Measurements from ENCODE around the gene ZNF277.

Gene ZNF277

GRCh38 chr7:112370436-112370835, 163.9 kb downstream of the ZNF277 start:
- no peak for ATAC-seq (ENCODE audit: low read depth)
- no peaks in the 10 kb centered on the region for H3K27me3 ChIP-seq (ENCODE audit: insufficient read depth, poor library complexity, severe bottlenecking)
- no peaks in the 10 kb centered on the region for H3K36me3 ChIP-seq (ENCODE audit: low read depth)
- H3K9me3 ChIP-seq (ENCODE audit: severe bottlenecking), result no peaks in the 10 kb centered on the region
- no peak overlapping the region for H3K4me3 ChIP-seq (ENCODE audit: severe bottlenecking)
- no peak for TF ChIP-seq CTCF (IDR thresholded peaks at IDR 0.05; ENCODE audit: poor library complexity, severe bottlenecking)
- no peak for DNase-seq (ENCODE audit: low spot score)
- H3K27ac ChIP-seq (ENCODE audit: poor library complexity, severe bottlenecking), result no peak overlapping the region
- no peaks in the 10 kb centered on the region for H3K4me1 ChIP-seq (ENCODE audit: insufficient read depth, poor library complexity, severe bottlenecking)

DNA sequence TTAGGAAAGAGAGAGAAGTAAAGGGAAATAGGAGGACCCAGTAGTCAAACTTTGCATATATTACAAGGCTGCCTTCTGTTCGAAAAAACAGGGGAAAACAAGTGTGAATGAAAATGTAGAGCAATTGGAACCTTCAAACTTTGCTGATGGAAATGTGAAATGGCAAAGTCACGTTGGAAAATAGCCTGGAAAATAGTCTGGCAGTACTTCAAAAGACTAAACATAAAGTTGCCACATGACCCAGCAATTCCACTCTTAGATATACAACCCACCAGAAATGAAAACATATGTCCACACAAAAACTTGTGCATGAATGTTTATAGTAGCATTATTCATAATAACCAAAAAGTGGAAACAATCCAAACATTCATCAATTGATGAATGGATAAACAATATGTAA, 165.2 kb downstream of the ZNF277 start:
- Histone ChIP-seq H3K36me3 (ENCODE audit: low read depth) (no peaks in the 10 kb centered on the region), H3K4me1 (ENCODE audit: insufficient read depth, poor library complexity, severe bottlenecking) (no peaks in the 10 kb centered on the region), H3K9me3 (ENCODE audit: severe bottlenecking) (no peaks in the 10 kb centered on the region), H3K27ac (ENCODE audit: poor library complexity, severe bottlenecking) (no peak overlapping the region), H3K27me3 (ENCODE audit: insufficient read depth, poor library complexity, severe bottlenecking) (no peaks in the 10 kb centered on the region), H3K4me3 (ENCODE audit: severe bottlenecking) (no peak overlapping the region)
- no peak for DNase-seq (ENCODE audit: low spot score)
- ATAC-seq (ENCODE audit: low read depth), result no peak
- TF ChIP-seq CTCF (IDR thresholded peaks at IDR 0.05; ENCODE audit: poor library complexity, severe bottlenecking), result no peak

DNA sequence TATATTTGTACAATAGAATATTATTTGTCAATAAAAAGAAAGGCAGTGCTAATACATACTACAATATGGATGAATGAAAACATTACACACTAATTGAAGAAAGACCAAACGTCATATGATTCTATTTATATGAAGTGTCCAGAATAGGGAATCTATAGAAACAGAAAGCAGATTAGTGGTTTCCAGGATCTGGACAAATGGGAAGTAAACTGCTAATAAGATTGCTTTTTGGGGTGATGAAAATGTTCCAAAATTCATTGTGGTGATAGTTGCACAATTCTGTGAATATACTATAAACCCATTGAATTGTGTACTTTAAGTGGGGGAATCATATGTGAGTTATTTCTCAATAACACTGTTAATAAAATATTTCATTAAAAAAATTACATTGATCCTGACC, 165.6 kb downstream of the ZNF277 start:
- Histone ChIP-seq H3K36me3 (ENCODE audit: low read depth) (no peaks in the 10 kb centered on the region), H3K9me3 (ENCODE audit: severe bottlenecking) (no peaks in the 10 kb centered on the region), H3K27ac (ENCODE audit: poor library complexity, severe bottlenecking) (no peak overlapping the region), H3K4me3 (ENCODE audit: severe bottlenecking) (no peak overlapping the region), H3K4me1 (ENCODE audit: insufficient read depth, poor library complexity, severe bottlenecking) (no peaks in the 10 kb centered on the region), H3K27me3 (ENCODE audit: insufficient read depth, poor library complexity, severe bottlenecking) (no peaks in the 10 kb centered on the region)
- DNase-seq (ENCODE audit: low spot score) (no peak), ATAC-seq (ENCODE audit: low read depth) (no peak)
- TF ChIP-seq CTCF (IDR thresholded peaks at IDR 0.05; ENCODE audit: poor library complexity, severe bottlenecking), result no peak

DNA sequence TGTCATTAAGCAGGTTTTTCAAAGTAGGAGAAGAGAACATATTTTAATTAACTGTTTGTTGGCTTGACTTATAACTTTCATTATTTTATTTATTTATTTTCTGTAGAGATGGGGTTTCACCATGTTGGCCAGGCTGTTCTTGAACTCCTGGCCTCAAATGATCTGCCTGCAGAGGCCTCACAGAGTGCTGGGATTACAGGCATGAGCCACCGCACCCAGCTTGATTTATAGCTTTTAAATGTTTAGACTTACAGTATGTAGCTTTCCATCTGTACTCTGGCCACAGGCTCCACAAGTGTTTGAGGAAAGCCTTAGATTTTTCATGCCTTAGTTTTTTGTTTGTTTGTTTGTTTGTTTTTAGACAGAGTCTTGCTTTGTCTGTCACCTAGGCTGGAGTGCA, 171.1 kb downstream of the ZNF277 start:
- TF ChIP-seq CTCF (IDR thresholded peaks at IDR 0.05; ENCODE audit: poor library complexity, severe bottlenecking), result no peak
- no peak for ATAC-seq (ENCODE audit: low read depth)
- H3K36me3 ChIP-seq (ENCODE audit: low read depth), result no peaks in the 10 kb centered on the region

GRCh38 chr7:112381311-112382091, 175.0 kb downstream of the ZNF277 start:
- Histone ChIP-seq H3K27me3 (ENCODE audit: insufficient read depth, poor library complexity, severe bottlenecking) (no peaks in the 10 kb centered on the region), H3K9me3 (ENCODE audit: severe bottlenecking) (no peaks in the 10 kb centered on the region), H3K36me3 (ENCODE audit: low read depth) (no peaks in the 10 kb centered on the region), H3K4me1 (ENCODE audit: insufficient read depth, poor library complexity, severe bottlenecking) (no peaks in the 10 kb centered on the region), H3K27ac (ENCODE audit: poor library complexity, severe bottlenecking) (no peak overlapping the region), H3K4me3 (ENCODE audit: severe bottlenecking) (no peak overlapping the region)
- TF ChIP-seq CTCF (IDR thresholded peaks at IDR 0.05; ENCODE audit: poor library complexity, severe bottlenecking), result no peak
- DNase-seq (ENCODE audit: low spot score) (no peak), ATAC-seq (ENCODE audit: low read depth) (no peak)

More for the DNA sequence above, 171.1 kb downstream of the ZNF277 start:
- Histone ChIP-seq H3K9me3 (ENCODE audit: severe bottlenecking) (no peaks in the 10 kb centered on the region), H3K27ac (ENCODE audit: poor library complexity, severe bottlenecking) (no peak overlapping the region), H3K27me3 (ENCODE audit: insufficient read depth, poor library complexity, severe bottlenecking) (no peaks in the 10 kb centered on the region), H3K4me3 (ENCODE audit: severe bottlenecking) (no peak overlapping the region), H3K4me1 (ENCODE audit: insufficient read depth, poor library complexity, severe bottlenecking) (no peaks in the 10 kb centered on the region)
- DNase-seq (ENCODE audit: low spot score), result no peak
